HG02970 (cell line): Measurements from ENCODE around the gene BASP1.
A peak's percentile ranks its signal among the peaks of the same experiment; 100 is the strongest.
"Not testable (repeated sequence)": the region's sequence is repeated elsewhere in the genome, so short reads cannot be mapped to it uniquely, and the experiment has no call there.

Experiments used
- ATAC-seq: cut with Tn5 transposase; IDR thresholded peaks from one replicate; pipeline ENCODE4 v1.9.1; 2021; ENCODE audit warnings: mild to moderate bottlenecking, moderate library complexity, moderate number of reproducible peaks; ENCODE audit not compliant: unreplicated experiment, low FRiP score

Gene BASP1

DNA sequence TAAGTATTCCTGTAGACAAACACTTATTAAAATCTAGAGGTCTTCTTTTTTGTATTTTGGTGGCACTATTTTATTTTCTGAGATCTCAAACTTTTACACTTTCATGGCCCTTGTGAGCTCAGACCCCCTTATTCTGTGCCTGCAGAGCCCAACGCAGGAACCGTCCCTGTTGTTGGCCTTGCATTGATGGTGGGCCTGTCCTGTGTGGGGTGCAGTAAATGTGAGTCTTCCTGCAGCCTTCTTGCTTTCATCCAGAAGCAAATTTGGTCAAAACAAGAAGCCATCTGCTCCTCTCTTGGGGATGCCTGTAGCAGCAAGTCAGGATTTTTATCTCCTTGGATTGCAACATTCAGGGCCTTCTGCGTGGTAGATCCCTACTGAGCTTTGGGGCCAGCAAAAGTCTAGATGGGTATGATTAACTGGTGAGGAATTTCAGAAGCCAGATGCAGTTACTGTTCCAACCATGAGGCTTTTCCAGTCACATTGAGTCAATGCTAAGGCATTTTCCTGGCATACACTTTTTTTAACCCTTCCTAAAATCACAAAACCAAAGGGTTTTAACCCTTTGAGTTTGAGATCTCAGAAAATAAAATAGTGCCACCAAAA is 31.7 kb downstream of the BASP1 start:
- ATAC-seq: no peak

DNA sequence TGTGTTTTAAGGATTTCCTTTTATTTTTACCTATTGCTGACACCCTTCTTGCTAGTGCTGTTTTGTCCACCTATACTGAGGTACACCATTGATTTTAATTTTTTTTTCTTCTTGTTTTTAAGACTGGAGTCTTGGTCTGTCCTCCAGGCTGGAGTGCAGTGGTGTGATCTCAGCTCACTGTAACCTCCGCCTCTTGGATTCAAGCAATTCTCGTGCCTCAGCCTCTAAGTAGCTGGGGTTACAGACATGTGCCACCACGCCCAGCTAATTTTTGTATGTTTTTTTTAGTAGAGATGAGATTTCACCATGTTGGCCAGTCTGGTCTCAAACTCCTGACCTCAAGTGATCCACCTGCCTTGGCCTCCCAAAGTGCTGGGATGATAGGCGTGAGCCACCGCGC is 32.4 kb downstream of the BASP1 start:
- ATAC-seq: not testable (repeated sequence)

GRCh38 chr5:17252543-17252942 is 35.1 kb downstream of the BASP1 start:
- no peak for ATAC-seq

GRCh38 chr5:17255471-17256021 is 38.1 kb downstream of the BASP1 start:
- no peak for ATAC-seq

DNA sequence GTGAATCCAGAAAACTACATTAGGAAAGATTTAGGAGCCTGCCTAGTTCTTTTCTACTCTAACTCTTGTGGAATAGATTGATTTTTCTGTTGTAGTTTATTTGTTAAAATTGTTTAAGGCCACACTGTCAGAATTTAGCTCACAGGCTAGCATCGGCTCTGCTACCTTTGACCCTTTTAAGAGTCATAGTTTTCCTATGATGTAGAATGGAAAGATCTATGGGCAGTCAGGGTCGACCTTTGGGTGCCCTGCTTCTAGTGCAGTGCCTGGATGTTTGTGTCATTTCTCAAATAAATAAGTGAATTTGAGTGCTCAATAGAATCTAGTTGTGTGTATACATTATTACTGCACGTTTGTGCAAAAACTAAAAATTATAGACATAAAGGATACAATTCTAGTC is 38.7 kb downstream of the BASP1 start:
- ATAC-seq: no peak

- ATAC-seq: no peak
Observed at GRCh38 chr5:17256839-17257238, 39.4 kb downstream of the BASP1 start.

- ATAC-seq: peak; percentile 73
Observed at GRCh38 chr5:17257705-17258273, 40.4 kb downstream of the BASP1 start.

GRCh38 chr5:17258431-17258830 is 41.0 kb downstream of the BASP1 start:
- no peak for ATAC-seq

DNA sequence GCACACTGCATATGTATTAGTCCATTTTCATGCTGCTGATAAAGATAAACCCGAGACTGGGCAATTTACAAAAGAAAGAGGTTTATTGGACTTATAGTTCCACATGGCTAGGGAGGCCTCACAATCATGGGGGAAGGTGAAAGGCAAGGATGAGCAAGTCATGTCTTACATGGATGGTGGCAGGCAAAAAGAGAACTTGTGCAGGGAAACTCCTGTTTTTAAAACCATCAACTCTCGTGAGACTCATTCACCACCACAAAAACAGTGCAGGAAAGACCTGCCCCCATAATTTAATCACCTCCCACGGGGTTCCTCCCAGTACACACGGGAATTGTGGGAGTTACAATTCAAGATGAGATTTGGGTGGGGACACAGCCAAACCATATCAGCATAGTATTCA is 41.6 kb downstream of the BASP1 start:
- not testable (repeated sequence) for ATAC-seq

DNA sequence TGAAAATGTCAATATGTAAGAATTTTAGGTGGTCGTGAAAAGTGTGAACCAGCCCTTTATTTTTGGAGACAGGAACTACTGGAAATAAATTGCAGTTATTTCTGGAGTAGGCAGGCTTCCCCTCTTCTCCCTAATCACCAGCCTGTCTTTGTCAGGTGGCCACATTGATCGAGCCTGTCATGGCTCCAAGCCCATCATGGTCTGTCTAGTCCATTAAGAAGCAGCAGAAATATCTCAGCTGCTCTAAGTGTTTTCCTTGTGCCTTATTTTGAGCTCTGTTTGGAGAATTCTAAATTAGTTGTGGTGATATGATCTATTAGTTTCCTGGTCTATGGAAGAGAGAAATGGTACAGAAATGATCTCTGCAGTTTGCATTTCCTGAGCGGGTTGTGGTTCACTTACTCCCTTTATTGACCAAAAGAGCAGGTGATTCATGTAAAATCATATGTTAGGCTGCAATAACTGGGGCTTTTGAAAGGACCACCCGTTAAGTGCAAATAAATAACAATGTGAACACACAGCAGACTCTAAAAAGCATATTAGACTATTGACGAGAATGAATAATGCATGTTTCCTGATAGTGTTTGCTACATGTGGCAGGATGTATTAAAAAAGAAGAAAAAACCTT is 42.3 kb downstream of the BASP1 start:
- ATAC-seq: no peak

GRCh38 chr5:17260549-17260948 is 43.1 kb downstream of the BASP1 start:
- no peak for ATAC-seq

DNA sequence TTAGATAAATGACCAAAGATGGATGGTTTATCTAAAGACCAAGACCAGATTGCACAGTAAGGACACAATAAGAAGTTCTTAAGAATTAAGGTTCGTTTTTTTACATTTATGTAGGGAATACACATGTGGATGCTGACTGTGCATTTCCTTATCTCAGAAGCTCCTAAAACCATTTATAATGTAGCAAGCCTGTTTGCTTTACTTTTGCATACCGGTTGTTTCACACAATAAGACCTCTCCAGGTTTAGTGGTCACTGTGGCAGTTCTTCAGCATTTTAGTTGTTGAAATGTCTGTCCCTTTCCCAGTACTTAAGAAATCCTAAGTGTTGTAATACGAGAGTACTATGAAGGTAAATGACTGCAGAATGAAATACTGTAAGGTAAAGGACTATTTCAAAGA is 43.6 kb downstream of the BASP1 start:
- ATAC-seq: no peak

- ATAC-seq: no peak
Observed at GRCh38 chr5:17265041-17265440, 47.6 kb downstream of the BASP1 start.

DNA sequence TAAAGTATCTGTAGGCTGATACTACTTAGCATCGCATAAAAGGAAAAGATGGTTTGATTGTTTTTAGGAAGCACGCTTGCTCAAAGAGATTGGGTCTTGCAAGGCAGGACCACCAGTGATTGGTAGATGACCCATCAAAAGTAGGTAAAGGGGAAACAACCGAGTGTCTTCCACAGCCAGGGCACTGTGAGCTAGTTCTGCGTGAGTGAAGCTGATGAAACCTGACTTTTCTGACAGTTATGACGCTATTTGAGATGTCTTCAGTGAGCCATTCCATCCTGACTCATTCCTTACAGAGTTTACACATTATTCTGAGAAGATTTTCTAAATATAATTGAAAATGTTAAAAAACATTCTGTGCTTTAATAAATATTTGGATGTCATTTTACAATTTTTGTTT is 49.7 kb downstream of the BASP1 start:
- ATAC-seq: no peak

- peak; percentile 42 for ATAC-seq
Observed at GRCh38 chr5:17269201-17269600, 51.8 kb downstream of the BASP1 start.

GRCh38 chr5:17272111-17272510 is 54.7 kb downstream of the BASP1 start:
- ATAC-seq: no peak

DNA sequence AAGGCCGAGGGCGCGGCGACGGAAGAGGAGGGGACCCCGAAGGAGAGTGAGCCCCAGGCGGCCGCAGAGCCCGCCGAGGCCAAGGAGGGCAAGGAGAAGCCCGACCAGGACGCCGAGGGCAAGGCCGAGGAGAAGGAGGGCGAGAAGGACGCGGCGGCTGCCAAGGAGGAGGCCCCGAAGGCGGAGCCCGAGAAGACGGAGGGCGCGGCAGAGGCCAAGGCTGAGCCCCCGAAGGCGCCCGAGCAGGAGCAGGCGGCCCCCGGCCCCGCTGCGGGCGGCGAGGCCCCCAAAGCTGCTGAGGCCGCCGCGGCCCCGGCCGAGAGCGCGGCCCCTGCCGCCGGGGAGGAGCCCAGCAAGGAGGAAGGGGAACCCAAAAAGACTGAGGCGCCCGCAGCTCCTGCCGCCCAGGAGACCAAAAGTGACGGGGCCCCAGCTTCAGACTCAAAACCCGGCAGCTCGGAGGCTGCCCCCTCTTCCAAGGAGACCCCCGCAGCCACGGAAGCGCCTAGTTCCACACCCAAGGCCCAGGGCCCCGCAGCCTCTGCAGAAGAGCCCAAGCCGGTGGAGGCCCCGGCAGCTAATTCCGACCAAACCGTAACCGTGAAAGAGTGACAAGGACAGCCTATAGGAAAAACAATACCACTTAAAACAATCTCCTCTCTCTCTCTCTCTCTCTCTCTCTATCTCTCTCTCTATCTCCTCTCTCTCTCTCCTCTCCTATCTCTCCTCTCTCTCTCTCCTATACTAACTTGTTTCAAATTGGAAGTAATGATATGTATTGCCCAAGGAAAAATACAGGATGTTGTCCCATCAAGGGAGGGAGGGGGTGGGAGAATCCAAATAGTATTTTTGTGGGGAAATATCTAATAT is 58.1 kb downstream of the BASP1 start:
- ATAC-seq: no peak

- peak; percentile 55 for ATAC-seq
Observed at GRCh38 chr5:17276445-17276844, 59.0 kb downstream of the BASP1 start.

GRCh38 chr5:17277907-17278306 is 60.5 kb downstream of the BASP1 start:
- ATAC-seq: no peak

GRCh38 chr5:17278931-17279330 is 61.5 kb downstream of the BASP1 start:
- ATAC-seq: no peak

DNA sequence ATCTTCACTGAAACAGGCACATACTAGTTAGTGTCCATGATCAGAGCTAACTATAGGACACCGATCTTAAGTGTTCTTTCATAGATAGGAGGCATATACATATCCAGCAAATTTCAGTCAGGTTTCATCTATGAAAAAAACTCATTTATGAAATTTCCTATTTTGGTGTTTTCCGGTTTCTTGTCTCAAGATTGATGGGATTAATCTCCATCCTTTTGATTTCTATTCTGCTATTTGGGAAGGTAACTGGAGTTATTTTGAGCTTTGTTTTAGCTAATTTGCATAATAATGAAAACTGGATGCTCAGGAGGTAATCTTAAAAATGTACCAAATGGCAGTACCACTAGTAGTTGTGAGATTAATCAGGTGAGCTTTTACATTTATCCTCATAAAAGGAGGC is 62.1 kb downstream of the BASP1 start:
- ATAC-seq: no peak
